SK-N-MC (cell line): ENCODE results near the gene CRYGN.

Experiments
- DNase-seq: peaks from one replicate; pipeline ENCODE4 v3.0.0-alpha.2; 2011; ENCODE audit warnings: low read depth, low spot score
- H3K27ac ChIP-seq: fragments of 200-600 bp; sonication (generic); 2 replicates; pipeline ENCODE4 v1.5.1; 2016; ENCODE audit warnings: mixed run types
- H3K36me3 ChIP-seq: fragments of 200-600 bp; sonication (generic); 2 replicates; pipeline ENCODE4 v1.6.1; 2017; ENCODE audit warnings: antibody characterized with exemption, low read length, mixed read lengths; ENCODE audit not compliant: insufficient read depth
- H3K4me3 ChIP-seq: fragments of 200-600 bp; sonication (generic); 2 replicates; pipeline ENCODE4 v1.5.1; 2016
- H3K9ac ChIP-seq: fragments of 200-600 bp; sonication (generic); 2 replicates; pipeline ENCODE4 v1.8.0; 2017; ENCODE audit warnings: mixed run types, mixed read lengths; ENCODE audit not compliant: insufficient read length
- H3K9me3 ChIP-seq: fragments of 200-600 bp; sonication (generic); 2 replicates; pipeline ENCODE4 v1.6.1; 2017; ENCODE audit warnings: low read depth, mild to moderate bottlenecking, antibody characterized with exemption, low read length, moderate library complexity, mixed read lengths
- EZH2 ChIP-seq: fragments of 200-600 bp; sonication (generic); IDR thresholded peaks from one replicate; pipeline ENCODE4 v1.6.1; 2017; ENCODE audit warnings: antibody characterized with exemption
- FOXP2 ChIP-seq: optimal IDR thresholded peaks from 2 replicates; pipeline ENCODE3; 2011; ENCODE audit warnings: mild to moderate bottlenecking, moderate library complexity; ENCODE audit not compliant: insufficient read depth; ENCODE audit errors: extremely low read length, control extremely low read depth
- POLR2AphosphoS5 ChIP-seq: IDR thresholded peaks from 2 replicates; pipeline ENCODE4 v1.6.1; 2012; ENCODE audit warnings: mild to moderate bottlenecking, low read depth, low read length, borderline replicate concordance

The CRYGN gene

DNA sequence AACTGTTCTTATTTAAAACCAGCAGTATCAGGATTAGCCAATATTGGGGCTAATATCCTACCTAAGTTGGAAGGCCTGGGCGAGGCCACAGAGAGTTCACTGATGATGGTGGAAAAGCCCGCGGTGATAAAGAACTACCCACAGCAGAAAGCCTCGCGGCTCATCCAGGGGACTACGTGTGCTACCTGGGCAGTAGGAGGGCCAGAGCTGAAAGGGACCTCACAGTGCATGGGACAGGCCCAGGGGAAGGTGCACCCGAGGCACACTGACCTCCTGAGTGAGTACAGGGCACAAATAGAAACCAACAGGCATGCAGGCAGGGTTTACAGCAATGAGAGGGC is 31.5 kb downstream of the CRYGN start:
- H3K4me3 ChIP-seq, result peak overlapping the region; percentile 87
- H3K9me3 ChIP-seq, result no peaks in the 10 kb centered on the region
- TF ChIP-seq POLR2AphosphoS5, result no peak
- no peak for TF ChIP-seq FOXP2
- no peak for TF ChIP-seq EZH2
- H3K27ac ChIP-seq, result no peak overlapping the region
- no peaks in the 10 kb centered on the region for H3K36me3 ChIP-seq
- H3K9ac ChIP-seq, result no peak overlapping the region
- DNase-seq, result no peak

DNA sequence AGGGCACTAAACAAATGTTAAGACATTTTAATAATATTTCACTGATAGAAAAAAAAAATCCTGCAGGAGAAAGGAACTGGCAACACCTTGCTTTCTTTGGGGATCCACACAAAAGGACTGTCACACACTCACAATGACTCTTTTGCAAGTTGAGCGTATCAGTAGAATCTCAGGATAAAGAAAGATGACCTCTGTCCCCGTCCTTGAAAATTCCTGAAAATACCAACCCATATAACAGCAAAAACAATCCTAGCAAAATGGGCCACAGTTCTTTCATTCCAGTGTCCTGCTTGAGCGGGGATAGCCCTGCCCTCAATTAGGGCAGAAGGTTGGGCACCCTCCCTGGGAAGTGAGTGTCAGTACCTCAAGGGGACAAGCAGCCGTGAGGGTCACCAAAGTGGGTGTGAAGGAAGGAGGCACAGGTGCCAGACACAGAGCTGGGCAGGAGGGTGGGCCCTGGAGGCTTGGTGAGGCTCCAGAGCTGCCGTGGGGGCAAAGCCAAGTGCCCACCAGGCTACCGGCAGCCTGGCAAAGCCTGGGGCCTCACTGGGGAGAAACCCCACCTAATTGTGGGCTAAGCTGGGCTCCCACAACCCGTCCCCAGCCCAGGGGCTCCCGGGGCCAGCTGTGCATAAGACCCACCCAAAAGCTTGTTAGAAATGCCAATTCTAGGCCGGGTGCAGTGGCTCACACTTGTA is 32.9 kb downstream of the CRYGN start:
- DNase-seq, result no peak
- TF ChIP-seq FOXP2, result no peak
- TF ChIP-seq EZH2, result no peak
- TF ChIP-seq POLR2AphosphoS5, result no peak
- Histone ChIP-seq H3K9ac (no peak overlapping the region), H3K36me3 (no peaks in the 10 kb centered on the region), H3K27ac (0 out of 2 replicates have a peak overlapping the region, but pooled peaks have one; percentile 46), H3K9me3 (no peaks in the 10 kb centered on the region), H3K4me3 (no peak overlapping the region)

DNA sequence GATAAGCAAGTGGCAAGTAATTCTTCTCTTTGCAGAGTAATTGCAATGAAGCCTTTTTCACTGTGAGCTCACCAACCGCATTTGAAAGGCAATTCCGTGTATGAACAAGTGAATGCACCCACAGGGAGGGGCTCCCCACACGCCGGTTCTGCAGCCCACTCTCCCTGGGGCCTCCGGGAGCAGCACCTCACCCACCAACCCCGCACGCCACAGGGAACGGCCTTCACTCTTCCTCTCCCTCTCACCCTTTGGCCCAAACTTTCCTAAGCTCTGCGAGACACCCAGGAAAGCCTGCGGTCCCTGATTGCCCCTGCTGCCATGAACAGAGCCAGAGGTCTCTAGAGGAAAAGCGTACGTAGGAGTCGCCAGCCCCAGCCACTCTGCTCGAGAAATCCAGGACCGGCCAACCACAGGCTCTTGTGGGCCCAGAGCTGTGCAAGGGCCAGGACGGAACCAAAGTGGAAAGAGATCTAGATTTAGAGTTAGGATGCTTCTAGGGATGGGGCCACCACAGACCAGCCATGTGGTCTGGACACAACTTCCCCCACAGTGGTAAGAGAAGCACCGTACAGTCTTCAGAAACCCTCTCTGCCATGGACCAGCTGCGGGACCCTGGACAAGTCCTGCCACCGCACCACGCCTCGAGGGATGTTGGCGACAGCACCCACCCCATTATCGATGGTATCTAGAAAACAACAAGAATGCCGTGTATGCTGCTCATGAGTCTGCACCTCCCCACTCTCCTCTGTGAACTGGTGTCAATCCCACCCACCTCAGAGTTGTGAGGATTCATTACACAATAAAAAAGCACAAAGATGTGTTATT is 33.7 kb downstream of the CRYGN start:
- Histone ChIP-seq H3K9ac (no peak overlapping the region), H3K4me3 (no peak overlapping the region), H3K36me3 (no peaks in the 10 kb centered on the region), H3K9me3 (no peaks in the 10 kb centered on the region), H3K27ac (0 out of 2 replicates have a peak overlapping the region, but pooled peaks have one; percentile 46)
- no peak for DNase-seq
- TF ChIP-seq POLR2AphosphoS5, result no peak
- TF ChIP-seq FOXP2, result no peak
- no peak for TF ChIP-seq EZH2

DNA sequence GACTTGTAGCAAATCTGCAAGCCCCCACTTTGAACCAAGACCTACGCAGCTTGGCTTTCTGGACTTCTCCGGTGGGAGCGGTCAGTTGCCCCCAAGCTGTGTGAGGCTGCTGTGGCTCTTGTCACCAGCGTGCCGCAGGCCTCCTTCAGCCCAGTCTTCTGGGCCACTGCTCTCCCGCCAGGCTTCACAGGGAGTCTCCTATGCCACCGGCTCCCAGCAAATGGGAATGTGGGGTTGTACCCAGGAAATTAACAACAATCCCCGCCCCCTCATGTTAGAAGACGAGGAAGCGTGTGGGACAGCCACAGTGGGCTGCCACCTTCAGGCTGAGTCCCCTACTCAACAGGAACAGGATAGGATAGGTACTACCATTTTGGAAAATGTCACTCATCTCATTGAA is 34.4 kb downstream of the CRYGN start:
- no peak overlapping the region for H3K27ac ChIP-seq
- no peaks in the 10 kb centered on the region for H3K36me3 ChIP-seq
- H3K9ac ChIP-seq, result no peak overlapping the region
- no peaks in the 10 kb centered on the region for H3K9me3 ChIP-seq
- TF ChIP-seq FOXP2, result no peak
- TF ChIP-seq EZH2, result no peak
- TF ChIP-seq POLR2AphosphoS5, result no peak
- no peak overlapping the region for H3K4me3 ChIP-seq
- DNase-seq, result no peak

DNA sequence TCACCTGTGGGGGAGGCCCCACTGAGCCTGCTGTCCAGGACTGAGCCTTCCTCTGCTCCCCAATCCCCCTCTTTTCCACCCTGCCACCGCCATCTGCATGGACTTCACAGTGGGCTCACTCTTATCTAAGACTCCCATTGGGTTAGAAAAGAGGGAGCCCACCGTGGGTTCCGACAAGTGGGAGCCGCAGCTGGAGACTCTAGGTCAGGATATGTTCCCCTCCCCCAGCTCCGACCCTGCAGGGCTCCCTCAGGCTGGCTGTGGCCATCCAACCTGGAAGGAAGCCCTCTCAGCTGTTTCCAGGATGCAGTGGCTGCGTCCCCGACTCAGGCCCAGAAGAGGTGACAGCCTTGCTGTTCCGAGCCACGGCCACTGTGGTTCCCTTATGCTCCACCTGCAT is 34.9 kb downstream of the CRYGN start:
- no peak overlapping the region for H3K9ac ChIP-seq
- no peak for DNase-seq
- H3K4me3 ChIP-seq, result peak overlapping the region; percentile 40

DNA sequence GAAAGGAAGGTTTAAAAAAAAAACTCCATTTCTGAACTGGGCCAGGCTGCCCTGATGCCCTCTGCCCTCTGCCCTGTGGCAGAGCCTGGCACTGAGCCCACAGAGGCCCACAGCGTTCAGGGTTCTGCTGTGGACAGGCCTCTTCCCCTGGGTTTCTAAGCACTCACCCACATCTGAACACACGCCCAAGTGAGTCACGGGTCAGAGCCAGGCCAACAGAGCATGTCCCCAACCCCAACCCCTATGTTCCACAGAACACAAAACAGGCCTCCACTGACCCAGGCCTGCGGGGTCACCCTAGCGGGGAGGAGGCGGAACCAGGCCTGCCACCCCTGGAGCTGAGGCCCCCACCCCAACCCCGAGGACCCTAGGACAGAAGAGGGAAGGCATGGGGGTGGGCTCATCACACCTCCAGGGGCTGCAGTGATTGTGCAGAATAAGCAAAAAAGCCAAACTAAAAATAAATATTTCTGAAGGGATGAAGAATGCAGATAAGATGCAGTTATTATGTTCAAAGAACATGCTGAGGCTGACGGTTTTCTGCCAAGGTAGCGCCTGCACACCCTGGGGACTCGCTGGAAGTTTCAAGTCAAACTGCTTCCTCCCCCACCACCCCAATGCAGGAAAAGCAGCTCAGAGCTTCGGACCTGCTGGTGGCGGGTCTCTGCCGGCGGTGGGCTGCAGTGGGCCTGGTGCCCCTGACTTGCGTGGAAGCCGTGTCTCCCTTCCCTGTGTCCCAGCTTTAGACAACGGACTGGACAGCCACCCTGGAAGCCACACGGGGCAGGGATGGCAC is 35.5 kb downstream of the CRYGN start:
- Histone ChIP-seq H3K9me3 (no peaks in the 10 kb centered on the region), H3K9ac (no peak overlapping the region), H3K4me3 (peak overlapping the region; percentile 40), H3K27ac (peak overlapping the region; percentile 40; the same call in 1 of the 2 replicates), H3K36me3 (no peaks in the 10 kb centered on the region)
- DNase-seq, result no peak
- TF ChIP-seq EZH2 (no peak), FOXP2 (no peak), POLR2AphosphoS5 (no peak)

More for the DNA sequence above, 34.9 kb downstream of the CRYGN start:
- H3K9me3 ChIP-seq, result no peaks in the 10 kb centered on the region
- H3K27ac ChIP-seq, result peak overlapping the region; percentile 40; the same call in 1 of the 2 replicates
- no peak for TF ChIP-seq FOXP2
- TF ChIP-seq EZH2, result no peak
- H3K36me3 ChIP-seq, result no peaks in the 10 kb centered on the region

DNA sequence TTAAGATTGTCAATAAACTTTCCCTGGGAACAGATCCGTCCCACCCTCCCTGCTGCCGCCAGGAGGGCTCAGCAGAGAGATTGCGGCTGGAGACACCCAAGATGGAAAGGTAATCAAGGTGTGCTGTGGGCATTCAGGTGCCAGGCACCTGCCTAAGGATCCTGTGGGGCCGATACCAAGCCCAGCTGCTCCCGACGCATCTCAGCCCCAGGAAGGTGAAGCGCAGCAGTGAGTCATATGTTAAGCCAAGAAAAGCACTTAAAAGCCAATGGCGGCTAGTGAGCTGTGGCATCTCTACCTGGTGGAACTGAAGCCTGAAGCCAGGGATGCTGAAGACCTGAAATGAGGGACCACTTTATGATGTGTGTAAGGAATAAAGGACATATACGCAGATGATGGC is 36.2 kb downstream of the CRYGN start:
- H3K27ac ChIP-seq, result peak overlapping the region; percentile 61
- peak overlapping the region; percentile 42; the same call in 1 of the 2 replicates for H3K4me3 ChIP-seq
- no peaks in the 10 kb centered on the region for H3K9me3 ChIP-seq
- TF ChIP-seq POLR2AphosphoS5 (no peak), FOXP2 (no peak), EZH2 (no peak)
- no peak for DNase-seq
- H3K9ac ChIP-seq, result no peak overlapping the region
- no peaks in the 10 kb centered on the region; the same call in 1 of the 2 replicates for H3K36me3 ChIP-seq

DNA sequence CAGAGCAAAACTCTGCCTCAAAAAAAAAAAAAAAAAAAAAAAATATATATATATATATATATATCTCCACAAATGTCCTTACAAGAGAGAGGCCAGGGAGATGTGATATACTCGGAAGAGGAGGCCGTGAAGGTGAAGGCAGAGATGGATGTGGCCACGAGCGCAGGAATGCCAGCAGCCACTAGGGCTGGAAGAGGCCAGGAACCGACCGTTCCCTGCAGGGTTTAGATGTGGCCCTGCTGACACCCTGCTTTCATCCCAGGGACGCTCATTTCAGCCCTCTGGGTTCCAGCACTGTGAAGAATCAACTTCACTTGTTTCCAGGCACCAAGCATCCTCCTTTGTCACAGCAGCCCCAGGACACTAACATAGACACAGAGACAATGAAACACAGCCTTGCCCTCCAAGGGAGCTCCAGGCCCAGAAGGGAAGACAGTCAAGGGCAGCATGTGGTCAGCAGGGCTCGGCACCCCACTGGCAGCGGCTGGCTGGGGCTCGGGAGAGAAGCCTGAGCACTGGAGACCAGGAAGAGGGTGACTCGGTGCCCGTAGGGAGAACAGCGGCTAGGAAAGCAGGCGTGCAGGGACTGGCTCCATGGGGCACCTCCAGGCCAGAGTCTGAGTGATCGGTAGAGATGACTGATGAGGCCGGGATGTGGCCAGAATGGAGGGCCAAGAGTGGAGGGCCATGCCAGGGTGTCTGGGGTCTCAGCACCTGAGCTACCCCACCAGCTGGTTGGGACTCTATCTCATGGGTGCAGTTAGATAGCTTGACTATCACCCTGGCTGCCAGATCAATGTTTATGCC is 37.7 kb downstream of the CRYGN start:
- no peaks in the 10 kb centered on the region; the same call in 1 of the 2 replicates for H3K36me3 ChIP-seq
- H3K4me3 ChIP-seq, result no peak overlapping the region
- TF ChIP-seq FOXP2, result no peak
- no peak for TF ChIP-seq POLR2AphosphoS5
- TF ChIP-seq EZH2, result no peak
- H3K9me3 ChIP-seq, result no peaks in the 10 kb centered on the region
- no peak overlapping the region for H3K9ac ChIP-seq
- no peak for DNase-seq
- no peak overlapping the region for H3K27ac ChIP-seq
